Activated gamma-delta T cell treated with Interleukin-2 at 50 U/mL for 16 hours (primary cell): ENCODE data around the gene DNAH6.
"Not testable (repeated sequence)": the region's sequence is repeated elsewhere in the genome, so short reads cannot be mapped to it uniquely, and the experiment has no call there.

Source experiments
- DNase-seq: peaks from one replicate; pipeline ENCODE4 v3.0.0-alpha.2; 2020

The DNAH6 gene

GRCh38 chr2:84515788-84516187, 510 bp upstream of the DNAH6 start:
- DNase-seq, result no peak

- no peak for DNase-seq
These were observed 3.1 kb downstream of the DNAH6 start for GRCh38 chr2:84519332-84519957.

GRCh38 chr2:84526562-84526961, 10.3 kb downstream of the DNAH6 start:
- DNase-seq, result no peak

GRCh38 chr2:84527137-84528129, 11.1 kb downstream of the DNAH6 start:
- DNase-seq, result no peak

- no peak for DNase-seq
These were observed 16.0 kb downstream of the DNAH6 start for GRCh38 chr2:84532291-84532690.

GRCh38 chr2:84534225-84534624, 17.9 kb downstream of the DNAH6 start:
- DNase-seq, result no peak

- DNase-seq, result no peak
These were observed 21.0 kb downstream of the DNAH6 start for GRCh38 chr2:84537251-84537650.

- no peak for DNase-seq
These were observed 23.4 kb downstream of the DNAH6 start for GRCh38 chr2:84539729-84540128.

- no peak for DNase-seq
These were observed 28.7 kb downstream of the DNAH6 start for GRCh38 chr2:84545005-84545404.

- DNase-seq, result no peak
These were observed 30.3 kb downstream of the DNAH6 start for GRCh38 chr2:84546551-84546950.

GRCh38 chr2:84548303-84548702, 32.0 kb downstream of the DNAH6 start:
- no peak for DNase-seq

- DNase-seq, result no peak
These were observed 34.6 kb downstream of the DNAH6 start for GRCh38 chr2:84550916-84551315.

- DNase-seq, result not testable (repeated sequence)
These were observed 35.2 kb downstream of the DNAH6 start for GRCh38 chr2:84551526-84551925.

- DNase-seq, result no peak
These were observed 39.9 kb downstream of the DNAH6 start for GRCh38 chr2:84556190-84556589.

- no peak for DNase-seq
These were observed 43.5 kb downstream of the DNAH6 start for GRCh38 chr2:84559838-84560237.

GRCh38 chr2:84579661-84580060, 63.4 kb downstream of the DNAH6 start:
- DNase-seq, result no peak

GRCh38 chr2:84603911-84604310, 87.6 kb downstream of the DNAH6 start:
- DNase-seq, result no peak

- DNase-seq, result no peak
These were observed 96.8 kb downstream of the DNAH6 start for GRCh38 chr2:84613082-84613481.

- no peak for DNase-seq
These were observed 103.6 kb downstream of the DNAH6 start for GRCh38 chr2:84619794-84620371.

GRCh38 chr2:84628486-84628885, 112.2 kb downstream of the DNAH6 start:
- DNase-seq, result no peak

GRCh38 chr2:84629550-84629949, 113.3 kb downstream of the DNAH6 start:
- DNase-seq, result no peak

GRCh38 chr2:84631047-84631446, 114.7 kb downstream of the DNAH6 start:
- no peak for DNase-seq

GRCh38 chr2:84631985-84632384, 115.7 kb downstream of the DNAH6 start:
- no peak for DNase-seq
